Neural progenitor cell (in vitro differentiated cells): ENCODE data around the gene CACNA1C. TPM values are rescaled to one million over a fixed set of nuclear protein-coding genes. Genes with fewer than 3 reads are reported as not detected.

ENCODE experiments used
- DNase-seq: peaks from one replicate; pipeline ENCODE4 v3.0.0-alpha.2; 2016; ENCODE audit warnings: low spot score
- H2AFZ ChIP-seq: fragments of 200-600 bp; sonication (generic); replicated peaks from 2 replicates; pipeline ENCODE4 v1.6.1; 2016; ENCODE audit warnings: antibody characterized with exemption
- H3F3A ChIP-seq: fragments of 200-600 bp; sonication (generic); 2 replicates; pipeline ENCODE4 v1.6.1; 2016; ENCODE audit warnings: antibody characterized with exemption, low read depth
- H3K27ac ChIP-seq: fragments of 200-600 bp; sonication (generic); 2 replicates; pipeline ENCODE4 v1.5.1; 2016; ENCODE audit warnings: mild to moderate bottlenecking
- H3K27me3 ChIP-seq: fragments of 200-600 bp; sonication (generic); 2 replicates; pipeline ENCODE4 v1.6.1; 2016; ENCODE audit warnings: mild to moderate bottlenecking, moderate library complexity
- H3K36me3 ChIP-seq: fragments of 200-600 bp; sonication (generic); 2 replicates; pipeline ENCODE4 v1.5.1; 2016
- H3K4me1 ChIP-seq: fragments of 200-600 bp; sonication (generic); 2 replicates; pipeline ENCODE4 v1.6.1; 2016; ENCODE audit warnings: mixed run types
- H3K4me2 ChIP-seq: fragments of 200-600 bp; sonication (generic); 2 replicates; pipeline ENCODE4 v1.6.1; 2016
- H3K4me3 ChIP-seq: fragments of 200-600 bp; sonication (generic); 2 replicates; pipeline ENCODE4 v1.5.1; 2016
- H3K79me2 ChIP-seq: fragments of 200-600 bp; sonication (generic); 2 replicates; pipeline ENCODE4 v1.6.1; 2016; ENCODE audit warnings: low read depth
- H3K9ac ChIP-seq: fragments of 200-600 bp; sonication (generic); 2 replicates; pipeline ENCODE4 v1.6.1; 2016
- H3K9me3 ChIP-seq: fragments of 200-600 bp; sonication (generic); 2 replicates; pipeline ENCODE4 v1.5.1; 2016; ENCODE audit warnings: low read depth
- H4K20me1 ChIP-seq: fragments of 200-600 bp; sonication (generic); 2 replicates; pipeline ENCODE4 v1.6.1; 2016; ENCODE audit warnings: low read depth
- H3K27ac Mint-ChIP-seq: 3 replicates; pipeline ENCODE4 v1.8.0; 2021; ENCODE audit warnings: mixed read lengths
- H3K27me3 Mint-ChIP-seq: 2 replicates; pipeline ENCODE4 v1.8.0; 2022; ENCODE audit warnings: low read depth, mild to moderate bottlenecking, inconsistent platforms, moderate library complexity, mixed read lengths; ENCODE audit not compliant: insufficient read depth
- H3K36me3 Mint-ChIP-seq: 3 replicates; pipeline ENCODE4 v1.8.0; 2021; ENCODE audit warnings: mixed read lengths
- H3K4me1 Mint-ChIP-seq: 3 replicates; pipeline ENCODE4 v1.8.0; 2021; ENCODE audit warnings: mixed read lengths
- H3K4me3 Mint-ChIP-seq: 3 replicates; pipeline ENCODE4 v1.8.0; 2021; ENCODE audit warnings: mild to moderate bottlenecking, moderate library complexity, mixed read lengths
- H3K9me3 Mint-ChIP-seq: 3 replicates; pipeline ENCODE4 v1.8.0; 2020; ENCODE audit warnings: mixed read lengths
- EZH2 ChIP-seq: fragments of 200-600 bp; sonication (generic); IDR thresholded peaks from 2 replicates; pipeline ENCODE4 v1.6.1; 2017; ENCODE audit warnings: antibody characterized with exemption, mild to moderate bottlenecking, moderate library complexity
- EZH2phosphoT487 ChIP-seq: fragments of 200-600 bp; sonication (generic); IDR thresholded peaks from 2 replicates; pipeline ENCODE4 v1.6.1; 2017; ENCODE audit warnings: antibody characterized with exemption
- total RNA-seq: library from RNA; depleted of rRNA; stranded (reverse); fragments of >200 nt; gene quantifications from 2 replicates; pipeline ENCODE4 v1.2.3, GENCODE V29; 2015; ENCODE audit warnings: low replicate concordance
- TF ChIP-seq, protein P1 (sequence below): fragments of 200-600 bp; sonication (generic); IDR thresholded peaks from 2 replicates; pipeline ENCODE4 v1.5.1; 2017; ENCODE audit warnings: antibody characterized with exemption, mild to moderate bottlenecking

Gene CACNA1C
- total RNA-seq, 1 donor from 2014 or later: 2.7 TPM

DNA sequence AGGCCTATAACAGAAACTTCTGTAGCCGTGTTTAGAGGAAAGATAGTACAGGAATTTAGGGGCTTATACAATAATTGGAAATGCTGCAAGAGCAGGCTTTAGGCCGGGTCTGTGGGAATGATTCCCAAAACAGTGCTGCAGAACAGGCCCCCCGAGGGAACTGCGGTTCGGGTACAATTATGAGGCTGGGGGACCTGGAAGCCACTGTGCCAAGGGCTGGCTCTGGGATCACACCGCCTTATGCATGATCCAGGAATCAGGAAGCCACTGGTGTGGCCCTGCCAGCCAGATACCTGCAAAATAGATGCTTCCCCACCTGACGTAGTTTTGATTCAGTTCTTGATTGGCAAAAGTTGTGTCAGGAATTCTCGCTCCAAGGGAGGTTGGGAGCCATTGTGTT, 55.4 kb downstream of the CACNA1C start:
- H4K20me1 ChIP-seq: no peaks in the 10 kb centered on the region
- H3K27me3 Mint-ChIP-seq: peaks cover 11% of the 10 kb centered on the region
- no peak for DNase-seq
- no peaks in the 10 kb centered on the region for H3K4me1 ChIP-seq
- no peak overlapping the region for H3K4me2 ChIP-seq
- TF ChIP-seq EZH2: no peak
- no peak for TF ChIP-seq EZH2phosphoT487
- TF ChIP-seq, protein P1, sequence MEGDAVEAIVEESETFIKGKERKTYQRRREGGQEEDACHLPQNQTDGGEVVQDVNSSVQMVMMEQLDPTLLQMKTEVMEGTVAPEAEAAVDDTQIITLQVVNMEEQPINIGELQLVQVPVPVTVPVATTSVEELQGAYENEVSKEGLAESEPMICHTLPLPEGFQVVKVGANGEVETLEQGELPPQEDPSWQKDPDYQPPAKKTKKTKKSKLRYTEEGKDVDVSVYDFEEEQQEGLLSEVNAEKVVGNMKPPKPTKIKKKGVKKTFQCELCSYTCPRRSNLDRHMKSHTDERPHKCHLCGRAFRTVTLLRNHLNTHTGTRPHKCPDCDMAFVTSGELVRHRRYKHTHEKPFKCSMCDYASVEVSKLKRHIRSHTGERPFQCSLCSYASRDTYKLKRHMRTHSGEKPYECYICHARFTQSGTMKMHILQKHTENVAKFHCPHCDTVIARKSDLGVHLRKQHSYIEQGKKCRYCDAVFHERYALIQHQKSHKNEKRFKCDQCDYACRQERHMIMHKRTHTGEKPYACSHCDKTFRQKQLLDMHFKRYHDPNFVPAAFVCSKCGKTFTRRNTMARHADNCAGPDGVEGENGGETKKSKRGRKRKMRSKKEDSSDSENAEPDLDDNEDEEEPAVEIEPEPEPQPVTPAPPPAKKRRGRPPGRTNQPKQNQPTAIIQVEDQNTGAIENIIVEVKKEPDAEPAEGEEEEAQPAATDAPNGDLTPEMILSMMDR: no peak
- no peaks in the 10 kb centered on the region for H3F3A ChIP-seq
- H3K9me3 ChIP-seq: no peaks in the 10 kb centered on the region
- H3K4me3 Mint-ChIP-seq: no peak overlapping the region
- no peak overlapping the region for H2AFZ ChIP-seq
- no peaks in the 10 kb centered on the region for H3K27me3 ChIP-seq
- no peak overlapping the region for H3K27ac Mint-ChIP-seq
- H3K9me3 Mint-ChIP-seq: peaks cover 5% of the 10 kb centered on the region
- H3K36me3 ChIP-seq: no peaks in the 10 kb centered on the region
- H3K4me1 Mint-ChIP-seq: peaks cover 14% of the 10 kb centered on the region
- no peaks in the 10 kb centered on the region for H3K36me3 Mint-ChIP-seq
- H3K9ac ChIP-seq: no peak overlapping the region
- no peaks in the 10 kb centered on the region for H3K79me2 ChIP-seq
- H3K4me3 ChIP-seq: no peak overlapping the region
- H3K27ac ChIP-seq: no peak overlapping the region

GRCh38 chr12:2108975-2109671, 56.3 kb downstream of the CACNA1C start:
- peaks cover 5% of the 10 kb centered on the region for H3K9me3 Mint-ChIP-seq
- no peak overlapping the region for H2AFZ ChIP-seq
- H3K9ac ChIP-seq: no peak overlapping the region
- H3K4me1 ChIP-seq: no peaks in the 10 kb centered on the region
- DNase-seq: no peak
- no peaks in the 10 kb centered on the region for H3K27me3 ChIP-seq
- H3K27me3 Mint-ChIP-seq: peaks cover 13% of the 10 kb centered on the region
- no peaks in the 10 kb centered on the region for H4K20me1 ChIP-seq
- no peaks in the 10 kb centered on the region for H3K36me3 Mint-ChIP-seq
- H3K36me3 ChIP-seq: no peaks in the 10 kb centered on the region
- no peak overlapping the region for H3K4me3 Mint-ChIP-seq
- no peaks in the 10 kb centered on the region for H3K9me3 ChIP-seq
- TF ChIP-seq EZH2phosphoT487 (no peak), EZH2 (no peak)
- TF ChIP-seq, protein P1: no peak
- H3K27ac ChIP-seq: no peak overlapping the region
- H3K4me2 ChIP-seq: no peak overlapping the region
- H3K27ac Mint-ChIP-seq: peak overlapping the region; percentile 25
- H3K4me3 ChIP-seq: no peak overlapping the region
- no peaks in the 10 kb centered on the region for H3F3A ChIP-seq
- H3K4me1 Mint-ChIP-seq: peaks cover 14% of the 10 kb centered on the region
- no peaks in the 10 kb centered on the region for H3K79me2 ChIP-seq

- H3K4me3 ChIP-seq: no peak overlapping the region
- H3K9me3 ChIP-seq: no peaks in the 10 kb centered on the region
- DNase-seq: no peak
- H4K20me1 ChIP-seq: no peaks in the 10 kb centered on the region
- no peaks in the 10 kb centered on the region for H3K79me2 ChIP-seq
- Mint-ChIP-seq H3K36me3 (no peaks in the 10 kb centered on the region), H3K27me3 (peaks cover 10% of the 10 kb centered on the region), H3K4me3 (no peak overlapping the region), H3K9me3 (peaks cover 2% of the 10 kb centered on the region), H3K4me1 (peaks cover 14% of the 10 kb centered on the region), H3K27ac (no peak overlapping the region)
- H3K36me3 ChIP-seq: no peaks in the 10 kb centered on the region
- no peaks in the 10 kb centered on the region for H3K27me3 ChIP-seq
- H3K27ac ChIP-seq: no peak overlapping the region
- no peak overlapping the region for H3K4me2 ChIP-seq
- H3K4me1 ChIP-seq: no peaks in the 10 kb centered on the region
- H3K9ac ChIP-seq: no peak overlapping the region
- H3F3A ChIP-seq: no peaks in the 10 kb centered on the region
- TF ChIP-seq EZH2: no peak
- no peak overlapping the region for H2AFZ ChIP-seq
These were observed 57.3 kb downstream of the CACNA1C start for GRCh38 chr12:2110127-2110526.

- H3K36me3 Mint-ChIP-seq: no peaks in the 10 kb centered on the region
- DNase-seq: no peak
- H4K20me1 ChIP-seq: no peaks in the 10 kb centered on the region
- H3K36me3 ChIP-seq: no peaks in the 10 kb centered on the region
- peaks cover 10% of the 10 kb centered on the region for H3K27me3 Mint-ChIP-seq
- H3K9me3 Mint-ChIP-seq: no peaks in the 10 kb centered on the region
- H3K4me3 Mint-ChIP-seq: no peak overlapping the region
- H3K4me1 Mint-ChIP-seq: peaks cover 14% of the 10 kb centered on the region
- H3K27me3 ChIP-seq: no peaks in the 10 kb centered on the region
- H3K4me2 ChIP-seq: no peak overlapping the region
- no peak overlapping the region for H3K9ac ChIP-seq
- H3K27ac ChIP-seq: no peak overlapping the region
- TF ChIP-seq EZH2phosphoT487 (no peak), EZH2 (no peak)
- TF ChIP-seq, protein P1: no peak
- H3K27ac Mint-ChIP-seq: no peak overlapping the region
- H3K79me2 ChIP-seq: no peaks in the 10 kb centered on the region
- H3F3A ChIP-seq: no peaks in the 10 kb centered on the region
- H3K9me3 ChIP-seq: no peaks in the 10 kb centered on the region
- no peaks in the 10 kb centered on the region for H3K4me1 ChIP-seq
- no peak overlapping the region for H3K4me3 ChIP-seq
- H2AFZ ChIP-seq: no peak overlapping the region
These were observed 58.2 kb downstream of the CACNA1C start for GRCh38 chr12:2110849-2111566.
